GM12891 (cell line): ENCODE measurements around the gene ACKR2.

Experiments
- DNase-seq: peaks from one replicate; pipeline ENCODE4 v3.0.0; 2011; ENCODE audit warnings: low spot score; ENCODE audit not compliant: insufficient read length
- FAIRE-seq: peaks from 2 replicates; lab custom pipeline; 2011; peaks lifted over from hg19 to GRCh38; lab: Jason Lieb, UNC
- PAX5 ChIP-seq: IDR thresholded peaks from 2 replicates; pipeline ENCODE4 v1.6.1; 2011; ENCODE audit warnings: low read length, moderate library complexity, mild to moderate bottlenecking; ENCODE audit not compliant: insufficient read depth, severe bottlenecking
- POLR2A ChIP-seq: IDR thresholded peaks from 2 replicates; pipeline ENCODE4 v1.6.1; 2011; ENCODE audit warnings: low read depth, low read length, control low read depth
- POLR2AphosphoS5 ChIP-seq: IDR thresholded peaks from 2 replicates; pipeline ENCODE4 v1.6.1; 2011; ENCODE audit warnings: low read depth, low read length, control low read depth
- POU2F2 ChIP-seq: IDR thresholded peaks from 2 replicates; pipeline ENCODE4 v1.6.1; 2011; ENCODE audit warnings: low read depth, mild to moderate bottlenecking, control low read depth, low read length, moderate library complexity
- SPI1 ChIP-seq: IDR thresholded peaks from 2 replicates; pipeline ENCODE4 v1.6.1; 2011; ENCODE audit warnings: low read depth, low read length, control low read depth
- TAF1 ChIP-seq: IDR thresholded peaks from 2 replicates; pipeline ENCODE4 v1.6.1; 2011; ENCODE audit warnings: low read depth, low read length, control low read depth

ACKR2 gene

GRCh38 chr3:42872718-42873117 lies 63.5 kb downstream of the ACKR2 start:
- TF ChIP-seq TAF1: no peak
- no peak for TF ChIP-seq POLR2AphosphoS5
- no peak for TF ChIP-seq SPI1
- DNase-seq: no peak
- no peak for FAIRE-seq

DNA sequence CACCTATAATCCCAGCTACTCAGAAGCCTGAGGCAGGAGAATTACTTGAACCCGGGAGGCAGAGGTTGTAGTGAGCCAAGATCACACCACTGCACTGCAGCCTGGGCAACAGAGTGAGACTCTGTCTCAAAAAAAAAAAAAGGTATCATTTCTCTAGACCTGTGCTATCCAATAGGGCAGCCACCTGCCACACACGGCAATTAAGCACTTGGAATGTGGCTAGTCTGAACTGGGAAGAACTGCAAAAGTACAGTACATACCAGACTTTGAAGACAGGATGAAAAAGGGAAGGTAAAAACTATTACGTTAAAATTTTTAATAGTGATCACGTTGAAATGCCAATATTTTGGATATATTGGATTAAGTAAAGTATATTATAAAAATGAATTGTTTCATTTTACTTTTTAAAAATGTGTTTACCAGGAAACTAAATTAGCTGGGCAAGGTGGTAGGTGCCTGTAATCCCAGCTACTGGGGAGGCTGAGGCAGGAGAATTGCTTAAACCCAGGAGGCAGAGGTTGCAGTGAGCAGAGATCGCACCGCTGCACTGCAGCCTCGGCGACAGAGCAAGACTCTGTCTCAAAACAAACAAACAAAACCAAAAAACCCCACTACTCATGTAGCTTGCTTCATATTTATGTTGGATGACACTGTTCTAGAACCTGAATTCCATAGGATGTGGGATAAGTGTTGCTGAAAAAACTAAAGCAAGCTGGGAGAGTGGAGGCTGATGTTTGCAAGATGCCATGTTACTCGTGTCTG lies 64.2 kb downstream of the ACKR2 start:
- no peak for DNase-seq
- TF ChIP-seq PAX5 (no peak), TAF1 (no peak), POU2F2 (no peak), SPI1 (no peak), POLR2A (no peak), POLR2AphosphoS5 (no peak)
- no peak for FAIRE-seq

DNA sequence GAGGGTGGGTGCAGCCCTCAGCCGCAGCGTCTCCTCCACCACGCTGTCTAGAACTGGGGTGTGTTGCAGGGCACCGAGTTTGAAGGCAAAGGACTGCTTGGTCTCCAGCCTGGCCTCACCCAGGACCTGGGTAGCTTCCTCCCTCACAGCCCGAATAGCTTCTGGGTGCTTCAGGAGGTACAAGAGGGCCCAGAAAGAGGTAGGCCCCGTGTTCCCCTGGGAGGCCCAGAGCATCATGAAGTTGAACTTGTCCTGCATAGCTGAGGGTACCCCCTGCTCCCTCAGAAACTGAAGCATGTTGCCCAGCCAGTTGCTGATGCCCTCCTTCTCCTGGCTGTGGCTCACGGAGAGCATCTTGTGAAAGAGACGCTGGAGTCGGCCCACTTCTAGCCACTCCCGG lies 65.5 kb downstream of the ACKR2 start:
- no peak for FAIRE-seq
- no peak for DNase-seq
- no peak for TF ChIP-seq POLR2A

DNA sequence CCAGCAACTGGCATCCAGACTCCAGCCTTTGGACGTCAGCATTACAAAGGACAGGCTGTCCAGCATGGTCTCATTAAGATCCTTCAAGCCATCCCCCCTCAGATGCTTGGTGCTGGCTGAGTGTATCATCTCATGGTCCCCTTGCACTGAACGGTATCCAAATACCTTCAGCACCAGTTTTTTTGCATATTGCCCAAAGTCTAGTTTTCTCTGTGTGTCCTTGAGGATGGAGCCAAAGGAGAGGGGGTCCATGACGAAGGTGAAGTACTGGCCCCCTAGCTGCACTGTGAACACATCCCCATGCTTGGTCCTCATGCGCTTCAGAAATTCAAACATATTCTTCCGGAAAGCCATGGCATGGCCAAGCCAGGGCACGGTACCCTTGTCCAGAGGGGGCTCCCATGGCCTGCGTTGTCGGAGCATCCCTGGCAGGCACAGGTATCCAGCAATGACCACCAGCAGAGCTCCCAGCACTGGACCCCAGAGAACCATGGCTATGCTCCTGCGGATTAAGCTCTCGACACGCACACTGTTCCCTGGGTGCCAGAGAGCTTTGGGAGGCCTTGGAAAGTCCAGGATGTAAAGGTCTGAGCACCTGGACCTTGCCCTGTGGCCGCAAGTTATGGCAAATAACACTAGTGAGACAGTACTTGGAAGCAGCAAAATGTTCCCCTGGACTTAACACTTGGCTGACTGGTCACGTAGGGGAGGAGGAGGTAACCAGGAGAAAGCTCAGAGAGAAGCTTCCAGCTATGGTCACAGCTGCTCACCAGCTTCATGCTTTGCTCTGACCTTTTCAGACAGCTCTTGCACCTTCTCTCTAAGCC lies 66.3 kb downstream of the ACKR2 start, which contains the start of gene CYP8B1:
TSS of gene CYP8B1 (minus strand) at position 555 of the 827 bp plus-strand sequence. CDS start at position 492, 63 bp downstream.
- TF ChIP-seq PAX5 (no peak), POLR2A (no peak), POU2F2 (no peak), TAF1 (no peak), POLR2AphosphoS5 (no peak), SPI1 (no peak)
- FAIRE-seq: no peak
- no peak for DNase-seq

GRCh38 chr3:42876401-42876800 lies 67.2 kb downstream of the ACKR2 start:
- no peak for FAIRE-seq
- no peak for DNase-seq
- TF ChIP-seq PAX5: no peak
- TF ChIP-seq POU2F2: no peak
- TF ChIP-seq POLR2A: no peak
- no peak for TF ChIP-seq POLR2AphosphoS5
- no peak for TF ChIP-seq TAF1
- no peak for TF ChIP-seq SPI1

DNA sequence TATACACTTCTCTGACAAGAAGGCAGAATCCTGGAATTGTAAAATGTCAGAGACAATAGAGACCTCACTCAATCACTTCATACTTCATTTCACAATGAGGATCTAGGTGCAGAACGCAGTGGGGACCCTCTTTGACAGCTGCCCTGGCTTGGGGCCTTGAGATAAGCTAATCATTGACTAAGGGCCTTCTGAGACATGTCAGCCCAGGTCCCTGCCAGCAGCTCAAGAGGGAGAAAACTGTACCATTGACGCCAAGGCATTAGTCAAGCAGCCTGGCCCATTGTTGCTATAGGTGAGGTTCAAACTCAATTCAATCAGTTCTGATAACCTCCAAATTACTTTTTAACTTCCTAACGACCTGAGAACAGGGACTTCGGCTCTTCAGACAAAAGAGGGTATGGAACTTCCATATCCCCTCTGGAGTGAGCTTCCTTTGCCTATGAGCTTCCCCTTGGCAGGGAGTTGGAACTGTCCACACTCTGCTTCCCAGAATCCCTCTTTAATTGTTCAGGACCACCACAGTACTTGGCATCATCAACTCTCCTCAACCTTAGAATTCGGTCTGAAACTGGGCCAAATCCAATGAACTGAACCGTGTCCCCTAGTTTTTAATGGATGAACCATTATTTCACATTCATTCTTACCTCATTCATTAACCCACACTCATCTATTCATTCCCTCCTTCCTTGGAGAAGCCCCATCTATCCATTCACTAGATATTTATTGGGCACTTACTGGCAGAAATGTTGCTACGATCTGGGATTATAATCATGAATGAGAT lies 67.9 kb downstream of the ACKR2 start:
- FAIRE-seq: no peak
- TF ChIP-seq POLR2AphosphoS5 (no peak), TAF1 (no peak), PAX5 (no peak), SPI1 (no peak), POLR2A (no peak)
- DNase-seq: no peak

GRCh38 chr3:42877881-42878280 lies 68.6 kb downstream of the ACKR2 start:
- FAIRE-seq: no peak
- TF ChIP-seq TAF1 (no peak), POLR2AphosphoS5 (no peak), POLR2A (no peak), POU2F2 (no peak)
- DNase-seq: no peak

- DNase-seq: no peak
- TF ChIP-seq SPI1: no peak
- no peak for TF ChIP-seq POLR2A
- TF ChIP-seq POLR2AphosphoS5: no peak
- no peak for TF ChIP-seq TAF1
- no peak for TF ChIP-seq PAX5
- TF ChIP-seq POU2F2: no peak
- no peak for FAIRE-seq
Observed at GRCh38 chr3:42880183-42880582, 70.9 kb downstream of the ACKR2 start.
